K562 treated with DMSO at 1 percent for 48 hours (cell line): Measurements from ENCODE around the gene ALG10. TPM values are rescaled to one million over a fixed set of nuclear protein-coding genes. Genes with fewer than 3 reads are reported as not detected.

ENCODE experiments used
- total RNA-seq: library from RNA; unstranded; fragments of 300-600 nt; gene quantifications from 2 replicates; pipeline ENCODE4 v1.2.3, GENCODE V29; 2022; ENCODE audit warnings: low replicate concordance; ENCODE audit errors: extremely low read depth

The ALG10 gene, protein sequence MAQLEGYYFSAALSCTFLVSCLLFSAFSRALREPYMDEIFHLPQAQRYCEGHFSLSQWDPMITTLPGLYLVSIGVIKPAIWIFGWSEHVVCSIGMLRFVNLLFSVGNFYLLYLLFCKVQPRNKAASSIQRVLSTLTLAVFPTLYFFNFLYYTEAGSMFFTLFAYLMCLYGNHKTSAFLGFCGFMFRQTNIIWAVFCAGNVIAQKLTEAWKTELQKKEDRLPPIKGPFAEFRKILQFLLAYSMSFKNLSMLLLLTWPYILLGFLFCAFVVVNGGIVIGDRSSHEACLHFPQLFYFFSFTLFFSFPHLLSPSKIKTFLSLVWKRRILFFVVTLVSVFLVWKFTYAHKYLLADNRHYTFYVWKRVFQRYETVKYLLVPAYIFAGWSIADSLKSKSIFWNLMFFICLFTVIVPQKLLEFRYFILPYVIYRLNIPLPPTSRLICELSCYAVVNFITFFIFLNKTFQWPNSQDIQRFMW
- total RNA-seq: not detected in 2 replicates

DNA sequence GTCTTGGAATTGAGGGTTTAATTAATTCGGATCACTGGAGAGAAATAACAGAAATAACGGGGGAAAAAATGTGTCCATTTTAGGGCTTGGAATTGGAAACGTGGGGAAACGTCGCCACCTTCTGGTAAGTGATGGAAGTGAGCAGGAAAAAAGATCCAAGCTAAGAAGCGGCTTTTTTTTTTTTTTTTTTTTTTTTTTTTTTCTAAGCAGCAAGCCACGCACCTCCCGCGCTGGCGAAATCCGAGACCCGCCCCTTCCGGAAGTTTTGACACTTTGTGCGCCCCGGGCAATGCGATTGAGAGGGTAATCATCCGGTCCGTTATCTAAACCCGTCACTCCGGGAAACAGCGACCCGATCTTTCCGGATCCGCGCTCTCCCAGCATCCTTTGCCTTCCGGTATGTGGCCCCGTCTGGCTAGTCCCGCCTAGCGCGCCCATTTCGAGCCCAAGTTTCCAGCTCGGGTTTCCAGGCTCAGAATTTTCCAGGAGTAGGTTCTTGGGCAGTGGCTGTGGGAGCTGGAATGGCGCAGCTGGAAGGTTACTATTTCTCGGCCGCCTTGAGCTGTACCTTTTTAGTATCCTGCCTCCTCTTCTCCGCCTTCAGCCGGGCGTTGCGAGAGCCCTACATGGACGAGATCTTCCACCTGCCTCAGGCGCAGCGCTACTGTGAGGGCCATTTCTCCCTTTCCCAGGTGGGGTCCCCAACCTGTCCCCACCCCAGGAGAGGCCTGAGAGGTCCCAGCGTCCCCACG, at the start of gene ALG10:
Gene ALG10 (plus strand): TSS at position 418 of the 752 bp plus-strand sequence. CDS start 104 bp downstream, at position 522.

